T-helper 2 cell (primary cell): ENCODE data around the gene C19orf47.
A peak's percentile ranks its signal among the peaks of the same experiment; 100 is the strongest.

ENCODE experiments used
- DNase-seq, 5 experiments: peaks; one replicate each; pipeline versions ENCODE4 v3.0.0 to v3.0.0-alpha.2; 2012 to 2022

The C19orf47 gene

GRCh38 chr19:40314656-40315055 is 33.5 kb downstream of the C19orf47 start:
- DNase-seq = no peak

GRCh38 chr19:40313229-40313983 is 34.8 kb downstream of the C19orf47 start:
- DNase-seq = no peak

GRCh38 chr19:40312533-40312932 is 35.7 kb downstream of the C19orf47 start:
- DNase-seq = peak in 1 of 5 experiments; percentile 64

GRCh38 chr19:40309666-40310065 is 38.5 kb downstream of the C19orf47 start:
- no peak for DNase-seq

- peak in 4 of 5 experiments; percentile 37 to 86 (median 50) for DNase-seq
These were observed 42.8 kb downstream of the C19orf47 start for GRCh38 chr19:40305403-40305802.

- DNase-seq = no peak
These were observed 43.9 kb downstream of the C19orf47 start for GRCh38 chr19:40304306-40304705.

- DNase-seq = no peak
These were observed 44.4 kb downstream of the C19orf47 start for GRCh38 chr19:40303765-40304164.

GRCh38 chr19:40302224-40303011 is 45.8 kb downstream of the C19orf47 start:
- DNase-seq = no peak

- DNase-seq = no peak
These were observed 47.5 kb downstream of the C19orf47 start for GRCh38 chr19:40300668-40301067.

- no peak for DNase-seq
These were observed 50.2 kb downstream of the C19orf47 start for GRCh38 chr19:40298026-40298425.

- DNase-seq = no peak
These were observed 53.6 kb downstream of the C19orf47 start for GRCh38 chr19:40294560-40294959.

- DNase-seq = no peak
These were observed 61.2 kb downstream of the C19orf47 start for GRCh38 chr19:40286971-40287421.

- DNase-seq = no peak
These were observed 61.8 kb downstream of the C19orf47 start for GRCh38 chr19:40286235-40286970.

- peak; percentile 91 to 100 (median 98) for DNase-seq
These were observed 62.6 kb downstream of the C19orf47 start for GRCh38 chr19:40285353-40286234.

- peak; percentile 36 to 76 (median 61) for DNase-seq
These were observed 63.5 kb downstream of the C19orf47 start, which contains the start of gene AKT2 for GRCh38 chr19:40284501-40285352. Gene AKT2 (minus strand): TSS chr19:40285345. CDS start chr19:40265267, 20,078 bp downstream.

GRCh38 chr19:40284251-40284500 is 64.0 kb downstream of the C19orf47 start:
- no peak for DNase-seq

- DNase-seq = no peak
These were observed 64.6 kb downstream of the C19orf47 start for GRCh38 chr19:40283414-40284250.

GRCh38 chr19:40282920-40283319 is 65.3 kb downstream of the C19orf47 start:
- no peak for DNase-seq

- no peak for DNase-seq
These were observed 66.0 kb downstream of the C19orf47 start for GRCh38 chr19:40282209-40282580.
